SK-MEL-5 (cell line): ENCODE data around the gene HOXA6. TPM values are rescaled to one million over a fixed set of nuclear protein-coding genes. Genes with fewer than 3 reads are reported as not detected.

Source experiments
- DNase-seq: peaks from one replicate; pipeline ENCODE4 v3.0.0-alpha.2; 2016; ENCODE audit warnings: low read depth, low spot score
- in situ Hi-C: cut with HindIII; loops from 2 replicates; pipeline ENCODE4 v1.10.0; 2016; ENCODE audit warnings: low sequenced_read_pairs, high pct_unique_total_duplicates, low pct_unique_long_range_greater_than_20kb
- polyA plus RNA-seq, 2 experiments: library from polyadenylated mRNA; depleted of rRNA; stranded (reverse); fragments of >200 nt; gene quantifications; 2 replicates each; pipeline ENCODE4 v1.2.3, GENCODE V29; 2015
- total RNA-seq: library from RNA; depleted of rRNA; stranded (reverse); fragments of >200 nt; shearing (Covaris generic); gene quantifications from 2 replicates; pipeline ENCODE4 v1.2.3, GENCODE V29; 2014; rRNA removed

The HOXA6 gene
- total RNA-seq: 1.5 and 1.9 TPM in 2 replicates
- 1.2 and 1.6 TPM in 2 replicates for polyA plus RNA-seq (2015; cell fraction: cytosol; rRNA removed)
- 2.2 and 3.5 TPM in 2 replicates for polyA plus RNA-seq (2015; cell fraction: nucleus; rRNA removed)

DNA sequence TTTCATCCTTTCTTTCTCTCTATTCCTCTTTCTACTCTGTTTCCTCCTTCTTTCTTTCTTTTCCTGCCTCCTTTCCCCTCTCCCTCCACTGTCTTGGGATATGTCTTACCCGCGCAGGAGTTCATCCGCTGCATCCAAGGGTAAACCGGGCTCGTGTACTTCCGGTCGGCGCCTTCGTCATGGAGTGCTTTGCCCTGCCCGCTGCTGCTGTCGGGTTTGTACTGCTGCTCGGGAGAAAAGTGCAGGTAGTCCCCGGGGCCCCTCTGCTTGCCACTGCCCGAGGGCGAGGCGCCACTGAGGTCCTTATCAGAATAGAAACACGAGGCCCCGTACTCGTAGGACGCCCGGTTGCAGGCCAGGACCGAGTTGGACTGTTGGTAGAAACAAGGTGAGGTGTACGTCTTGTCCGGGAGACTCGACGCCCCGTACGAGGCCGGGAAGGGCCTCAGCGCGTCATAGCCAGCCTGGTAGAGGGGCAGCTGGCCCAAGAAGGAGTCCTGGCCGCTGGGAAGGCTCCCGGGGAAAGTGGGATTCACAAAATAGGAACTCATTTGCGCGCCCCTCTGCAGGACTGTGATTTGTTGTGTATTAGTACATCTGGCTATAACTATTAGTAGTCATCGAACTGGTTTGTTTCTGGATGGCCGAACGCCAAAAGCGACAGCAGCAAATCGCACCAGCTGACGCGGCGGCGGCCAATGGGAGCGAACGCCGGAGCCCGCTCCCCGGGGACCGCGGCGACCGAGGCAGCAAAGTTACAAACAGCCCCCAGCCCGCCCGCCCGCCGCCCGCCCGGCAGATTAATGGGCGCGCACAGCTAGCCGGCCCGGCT is at the start of gene HOXA6:
Gene HOXA6 (minus strand): TSS at position 576 of the 832 bp plus-strand sequence. CDS start 25 bp downstream, at position 551.
- DNase-seq: no peak
- in situ Hi-C loops: no loop called here

DNA sequence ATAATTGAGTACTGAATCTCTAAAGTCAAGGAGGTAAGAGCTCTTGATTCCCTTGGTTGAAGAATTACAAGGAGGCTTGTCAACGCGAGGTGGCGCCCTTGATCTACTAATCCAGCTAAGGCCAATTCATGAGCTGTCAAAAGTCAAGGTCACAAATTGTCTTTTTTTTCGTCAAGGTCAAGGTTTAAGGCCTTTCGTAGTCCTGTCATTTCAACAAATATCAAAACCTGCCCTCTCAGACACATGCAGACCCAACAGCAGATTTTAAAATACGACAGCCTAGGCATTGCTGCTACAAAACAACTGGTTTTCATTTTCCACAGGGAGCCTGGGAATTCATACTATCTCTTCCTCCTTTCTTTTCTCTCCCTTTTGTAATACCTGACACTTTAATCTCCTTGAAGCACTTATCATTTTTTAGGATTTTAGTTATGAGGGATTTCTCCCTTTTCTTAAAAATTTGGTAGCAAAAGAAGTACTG is 48.8 kb upstream of the HOXA6 start:
- DNase-seq: peak; percentile 89
- in situ Hi-C loops: no loop called here

DNA sequence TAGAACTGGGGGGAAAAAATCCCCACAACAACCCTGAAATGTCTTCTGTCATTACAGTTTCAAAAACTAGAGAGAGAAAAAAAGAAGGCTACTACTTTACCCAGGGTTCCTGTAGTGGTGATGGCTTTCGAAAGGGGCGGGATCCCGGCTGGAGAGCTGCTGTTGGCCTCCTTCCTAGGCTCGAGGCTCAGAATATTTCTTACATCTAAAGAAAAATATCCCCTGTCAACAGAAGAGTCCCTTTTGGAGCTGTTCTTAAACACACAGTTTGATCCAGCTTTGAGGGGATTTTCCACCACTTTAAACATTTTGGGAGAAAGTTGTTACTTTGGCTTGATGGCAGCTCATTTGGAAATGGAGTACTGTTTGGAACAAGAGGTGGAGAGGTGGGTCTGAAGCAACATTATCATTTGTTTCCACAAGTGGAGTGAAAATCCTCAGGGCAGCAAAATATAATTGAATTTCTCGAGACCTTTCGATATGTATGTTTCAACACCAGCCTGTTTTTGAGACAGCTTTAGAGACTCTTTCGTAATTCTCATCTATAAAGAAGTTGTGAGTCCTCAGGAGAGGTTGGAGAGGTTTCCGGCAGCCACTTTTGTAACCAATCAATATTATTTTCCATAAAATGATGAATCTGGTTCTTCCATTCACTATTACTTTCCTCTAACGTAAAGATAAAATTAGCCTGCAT is 47.3 kb upstream of the HOXA6 start:
- in situ Hi-C loops: no loop called here
- DNase-seq: no peak

DNA sequence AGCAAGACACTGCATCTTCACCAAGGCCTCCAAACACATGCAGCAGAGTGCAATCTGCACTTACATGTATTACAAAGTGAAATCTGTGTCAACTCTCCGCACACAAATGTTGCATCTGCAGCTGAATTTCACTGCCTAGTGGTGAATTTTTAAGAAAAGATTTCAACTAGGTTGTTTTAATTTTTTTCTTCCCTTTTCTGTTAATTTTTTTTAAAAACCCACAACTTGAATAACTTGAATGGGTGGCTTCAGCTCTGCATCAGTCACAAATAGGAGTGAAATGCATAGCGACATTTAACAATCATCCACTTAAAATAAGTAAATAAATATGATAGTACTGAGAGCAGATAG is 46.4 kb upstream of the HOXA6 start:
- DNase-seq: no peak
- in situ Hi-C loops: no loop called here

DNA sequence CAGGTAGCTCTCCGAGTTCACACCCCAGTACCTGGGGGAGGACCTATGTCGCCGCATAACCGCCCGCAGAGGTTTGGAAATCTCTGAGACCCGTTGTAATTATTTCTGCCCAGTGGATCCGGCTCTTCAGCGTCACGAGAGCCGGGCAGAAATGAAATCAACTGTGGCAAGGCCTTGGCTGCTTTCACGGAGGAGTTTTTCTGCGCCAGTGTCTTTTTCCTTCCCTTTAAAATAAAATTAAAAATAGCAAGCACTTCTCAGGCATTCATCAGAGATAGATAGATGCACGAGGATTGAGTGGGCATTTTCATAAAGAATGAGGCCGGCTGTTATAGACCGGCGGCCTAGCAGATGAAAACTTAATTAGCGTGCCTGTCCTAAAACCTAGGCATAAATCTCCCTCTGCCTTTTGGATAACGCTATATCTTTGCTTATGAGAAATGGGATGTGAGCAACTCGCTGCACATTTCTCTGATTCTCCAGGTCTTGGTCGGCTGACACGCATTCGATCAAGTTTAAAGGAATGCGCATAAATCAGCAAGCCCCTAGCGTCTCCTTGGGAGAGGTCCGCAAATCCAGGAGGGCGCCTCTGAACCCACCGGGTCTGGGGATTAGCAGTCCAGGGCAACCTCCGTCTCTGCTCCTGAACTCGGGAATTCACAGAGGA is 45.9 kb upstream of the HOXA6 start:
- no peak for DNase-seq
- in situ Hi-C loops: no loop called here

DNA sequence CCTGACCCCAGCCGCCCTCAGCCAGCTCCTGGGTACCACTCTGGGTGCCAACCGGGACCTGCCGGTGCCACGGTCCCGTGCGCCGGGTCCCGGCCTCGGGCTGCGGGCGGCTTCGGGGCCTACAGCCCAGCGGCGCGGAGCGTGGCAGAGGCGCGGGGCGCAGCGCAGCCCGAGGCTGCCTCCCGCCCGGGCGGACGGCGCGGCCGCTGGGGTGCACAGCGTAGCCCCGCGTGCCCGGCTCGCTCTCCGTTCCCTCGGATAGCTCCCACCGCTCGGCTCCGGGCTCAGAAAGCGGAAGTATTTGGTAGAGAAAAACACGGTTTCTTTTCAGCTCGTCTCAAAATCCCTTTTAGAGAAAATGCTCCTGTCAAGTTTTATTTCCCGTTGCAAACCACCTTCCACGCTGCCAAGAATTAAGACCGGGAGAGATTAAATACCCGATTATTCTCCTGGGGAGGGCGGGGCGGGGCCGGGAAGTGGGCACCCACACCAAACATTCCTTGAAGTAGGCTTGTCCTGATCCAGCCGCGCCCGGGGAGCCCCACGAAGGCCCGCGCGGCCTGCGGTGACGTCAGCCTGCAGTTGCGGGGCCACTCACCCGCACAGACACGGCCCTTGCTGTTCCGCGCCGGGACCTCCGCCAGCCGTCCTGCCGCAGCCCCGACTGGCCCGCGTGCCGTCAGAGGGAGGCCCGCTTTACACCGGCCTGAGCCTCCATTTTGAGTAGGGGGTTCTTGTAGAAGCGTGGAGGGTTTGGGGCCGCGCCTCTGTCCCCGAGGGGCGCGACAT is 45.2 kb upstream of the HOXA6 start:
- no peak for DNase-seq
- in situ Hi-C loops: no loop called here

DNA sequence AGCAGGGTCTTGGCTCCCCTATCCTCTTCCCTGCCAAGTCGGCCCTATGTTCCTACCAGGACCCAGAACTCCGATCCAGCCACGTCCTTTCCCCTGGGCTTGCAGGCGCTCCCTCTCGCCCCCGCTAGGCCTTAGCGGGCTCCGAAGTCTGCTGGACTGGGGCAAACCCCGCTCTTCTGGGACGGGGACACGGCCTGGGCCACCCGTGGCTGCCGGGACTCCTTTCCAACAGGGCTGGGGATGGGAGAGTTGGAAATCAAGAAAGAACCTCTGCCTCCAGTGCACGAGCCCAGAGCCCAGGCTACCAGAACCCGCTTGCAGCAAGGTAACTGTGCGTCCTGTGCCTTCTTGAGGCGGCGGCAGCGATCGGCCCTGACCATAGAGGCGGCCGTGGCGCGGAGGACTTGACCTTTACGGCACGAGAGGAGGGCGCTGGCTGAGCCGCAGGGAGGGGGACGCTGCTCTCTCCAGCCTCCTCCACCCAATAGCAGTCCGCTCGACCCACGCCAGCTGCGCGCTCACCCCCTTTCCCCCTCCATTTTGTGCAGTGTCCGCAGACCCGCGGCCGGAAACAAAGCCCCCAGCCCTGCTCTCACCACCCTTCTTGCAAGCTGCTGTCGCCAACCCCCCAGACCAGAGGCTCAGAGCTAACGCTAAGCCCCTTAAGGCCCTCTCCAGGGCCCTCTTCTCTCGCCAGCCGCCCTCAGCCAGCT is 44.4 kb upstream of the HOXA6 start:
- no peak for DNase-seq
- in situ Hi-C loops: no loop called here

DNA sequence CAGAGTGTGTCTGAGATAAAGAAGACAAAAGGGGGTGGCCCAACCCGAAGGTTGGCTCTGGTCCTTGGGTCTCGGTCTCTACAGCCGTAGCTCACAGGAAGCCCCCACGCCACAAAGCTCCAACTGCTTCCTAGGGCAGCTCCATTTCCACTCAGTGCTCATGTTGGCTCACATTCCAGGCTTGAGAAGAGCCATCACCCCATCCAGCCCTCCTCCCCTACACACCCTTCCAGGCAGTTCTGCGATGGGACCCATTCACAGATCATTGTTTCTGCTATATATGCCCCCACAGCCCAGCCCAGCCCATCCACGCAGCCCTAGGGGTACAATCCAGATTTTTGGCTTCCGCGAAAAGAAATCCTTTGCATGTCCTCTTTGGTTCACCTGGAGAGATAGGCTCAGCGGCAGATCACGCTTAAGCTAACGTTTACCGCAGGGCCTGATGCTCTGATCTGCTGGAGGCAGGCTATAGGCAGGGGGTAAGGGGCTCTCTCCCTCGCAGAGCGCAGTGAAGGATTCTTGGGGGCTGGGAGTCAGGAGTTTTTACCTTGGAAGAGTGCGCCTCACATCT is 43.7 kb upstream of the HOXA6 start:
- in situ Hi-C loops: no loop called here
- no peak for DNase-seq

DNA sequence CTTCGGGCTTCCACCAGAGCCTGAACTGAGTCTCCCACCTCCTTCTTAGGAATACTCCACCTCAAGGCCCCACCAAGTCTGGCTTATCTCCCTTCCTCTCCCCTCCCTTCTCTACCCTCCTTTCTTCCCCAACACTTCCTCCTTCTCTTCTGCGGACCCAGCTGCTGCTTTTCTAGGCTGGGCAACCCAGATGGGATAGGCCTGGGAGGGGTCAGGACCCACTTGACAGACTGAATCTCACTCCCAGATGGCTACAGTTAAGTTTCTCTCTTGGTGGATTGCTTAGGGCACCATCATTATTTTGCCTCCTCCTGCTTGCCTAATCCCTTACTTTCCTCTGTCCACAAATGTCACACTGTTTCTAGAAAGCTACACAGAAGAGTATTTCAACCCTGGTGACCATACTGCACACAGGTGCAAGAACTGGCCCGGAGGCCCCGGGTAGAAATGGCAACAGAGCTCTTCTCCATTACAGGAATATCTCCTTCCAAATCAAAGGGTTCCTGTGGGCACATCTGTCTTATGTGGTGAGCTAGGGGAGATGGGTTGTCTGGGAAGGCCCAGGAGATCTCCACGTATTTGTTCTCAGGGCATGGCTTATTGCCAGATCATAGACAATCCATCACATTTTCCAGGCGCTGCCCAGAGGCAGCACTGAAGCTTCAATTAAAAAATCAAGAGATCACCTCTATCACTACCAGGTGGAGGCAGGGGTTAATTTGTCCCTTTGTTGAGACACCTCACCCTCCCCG is 42.6 kb upstream of the HOXA6 start:
- no peak for DNase-seq
- in situ Hi-C loops: no loop called here

DNA sequence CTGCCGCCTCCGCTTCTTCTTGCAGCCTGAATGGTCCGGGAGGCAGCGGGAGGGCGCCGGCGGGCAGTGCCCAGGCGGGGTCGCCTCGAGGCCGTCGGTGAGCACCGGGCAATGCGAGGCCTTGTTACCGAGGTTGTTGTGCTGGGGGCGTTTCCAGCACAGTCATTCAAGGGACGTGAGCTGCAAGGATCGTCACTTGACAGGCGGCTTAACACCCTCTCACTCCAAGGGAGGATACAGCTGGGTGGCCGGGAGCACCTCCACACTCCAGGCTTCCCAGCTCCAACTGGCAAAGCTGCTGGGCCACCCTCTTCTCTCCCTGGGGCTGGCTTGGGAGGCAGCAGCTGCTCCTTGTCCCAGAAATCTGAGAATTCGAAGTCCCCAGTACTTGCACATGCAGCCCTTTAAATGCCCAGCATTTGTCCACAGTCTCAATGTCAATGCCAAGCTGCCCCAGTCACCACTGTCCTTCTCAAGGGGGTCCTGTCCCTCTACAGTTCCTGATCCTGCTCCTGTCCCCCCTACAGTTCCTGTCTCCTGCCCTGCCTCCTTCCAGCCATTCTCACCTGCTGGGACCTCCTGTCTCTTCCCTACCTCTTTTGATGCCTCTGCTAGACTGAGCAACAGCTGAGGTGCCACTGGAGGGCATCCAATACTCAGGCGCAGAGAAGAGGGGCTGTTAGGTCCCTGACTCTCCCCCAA is 41.9 kb upstream of the HOXA6 start:
- DNase-seq: no peak
- in situ Hi-C loops: no loop called here

DNA sequence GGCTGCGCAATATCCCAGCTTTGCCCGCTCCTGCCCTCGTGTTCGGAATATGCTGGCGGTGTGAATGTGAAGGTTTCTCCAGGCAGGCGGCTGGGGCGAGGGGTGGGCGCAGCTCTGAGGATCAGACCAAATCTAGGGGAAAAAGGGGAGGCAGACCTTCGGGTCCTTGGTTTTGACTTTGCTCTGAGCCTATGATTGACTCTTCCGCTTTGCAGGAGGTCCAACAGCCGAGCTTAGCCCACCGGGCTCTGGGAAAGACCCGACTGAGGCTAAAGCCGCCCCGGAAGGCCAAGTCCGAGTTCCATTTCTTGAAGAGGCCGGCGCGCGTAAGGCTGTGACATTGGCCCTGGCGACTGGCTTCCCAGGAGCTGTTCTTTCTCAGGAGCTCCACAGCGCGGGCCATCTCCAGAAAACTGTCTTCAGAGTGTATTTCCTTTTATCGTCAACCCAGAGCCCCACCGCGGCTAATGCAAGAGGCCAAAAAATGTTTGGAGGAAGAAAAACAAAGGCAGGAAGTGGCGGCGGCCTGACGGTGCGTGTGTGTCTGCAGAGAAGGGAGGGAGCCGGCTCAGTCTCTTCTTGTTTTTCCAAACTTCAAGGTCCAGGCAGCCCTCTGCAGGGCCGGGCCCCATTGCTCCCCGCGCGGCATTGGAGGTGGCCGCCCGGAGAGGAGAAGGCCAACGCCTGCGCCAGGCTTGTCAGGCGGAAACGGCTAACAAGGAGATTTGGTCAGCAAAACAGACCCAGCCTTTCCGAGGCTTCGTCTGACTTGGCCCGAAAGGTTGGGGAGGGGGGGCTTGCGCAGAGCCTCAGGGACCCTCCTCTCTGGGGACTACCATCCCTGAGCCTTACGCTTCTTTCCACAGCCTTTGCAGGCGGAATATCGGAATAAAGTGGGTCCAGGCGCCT is 41.1 kb upstream of the HOXA6 start:
- in situ Hi-C loops: no loop called here
- DNase-seq: no peak

DNA sequence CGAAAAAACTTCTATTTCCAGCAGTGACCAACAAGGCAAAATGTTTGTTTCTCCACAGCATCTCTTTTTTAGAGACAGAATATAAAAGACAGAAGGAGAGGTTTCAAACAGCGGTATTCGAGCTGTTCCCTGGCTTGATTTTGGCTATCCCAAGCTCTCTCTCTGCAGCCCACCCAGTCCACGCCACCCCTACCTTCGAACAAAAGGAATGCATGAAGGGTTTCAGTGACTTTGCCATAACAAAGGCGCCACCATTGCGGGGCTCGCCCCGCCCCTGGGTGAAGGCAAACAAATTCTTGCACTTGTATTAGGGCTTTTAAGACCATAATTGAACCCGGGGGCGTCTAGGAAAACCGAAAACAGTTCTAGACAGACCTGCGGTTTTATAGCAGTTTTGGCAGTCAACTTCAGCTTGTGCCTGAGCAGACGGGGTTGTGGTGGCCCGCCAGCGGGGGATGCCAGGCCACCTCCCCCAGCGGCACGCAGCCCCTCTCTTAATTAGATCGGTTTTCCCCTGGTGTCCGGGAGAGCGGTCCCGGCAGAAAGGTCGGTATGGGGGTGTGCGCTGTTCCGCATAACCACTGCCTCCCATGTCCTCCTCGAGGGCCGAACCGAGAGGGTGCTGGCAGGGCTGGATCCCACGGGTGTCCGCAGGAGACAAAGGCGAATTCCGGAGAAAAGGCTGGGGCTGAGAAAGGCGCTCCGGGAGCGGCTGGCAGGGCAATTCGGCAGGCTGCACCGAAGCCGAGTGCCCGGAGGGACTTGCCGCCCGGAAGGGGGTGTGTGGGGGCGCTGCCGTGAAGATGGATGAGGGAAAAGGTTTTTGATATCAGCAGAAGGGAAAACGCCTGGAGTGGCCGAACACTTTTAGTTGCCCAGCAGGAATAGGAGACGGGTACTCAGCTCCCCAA is 40.2 kb upstream of the HOXA6 start:
- no peak for DNase-seq
- in situ Hi-C loops: no loop called here

DNA sequence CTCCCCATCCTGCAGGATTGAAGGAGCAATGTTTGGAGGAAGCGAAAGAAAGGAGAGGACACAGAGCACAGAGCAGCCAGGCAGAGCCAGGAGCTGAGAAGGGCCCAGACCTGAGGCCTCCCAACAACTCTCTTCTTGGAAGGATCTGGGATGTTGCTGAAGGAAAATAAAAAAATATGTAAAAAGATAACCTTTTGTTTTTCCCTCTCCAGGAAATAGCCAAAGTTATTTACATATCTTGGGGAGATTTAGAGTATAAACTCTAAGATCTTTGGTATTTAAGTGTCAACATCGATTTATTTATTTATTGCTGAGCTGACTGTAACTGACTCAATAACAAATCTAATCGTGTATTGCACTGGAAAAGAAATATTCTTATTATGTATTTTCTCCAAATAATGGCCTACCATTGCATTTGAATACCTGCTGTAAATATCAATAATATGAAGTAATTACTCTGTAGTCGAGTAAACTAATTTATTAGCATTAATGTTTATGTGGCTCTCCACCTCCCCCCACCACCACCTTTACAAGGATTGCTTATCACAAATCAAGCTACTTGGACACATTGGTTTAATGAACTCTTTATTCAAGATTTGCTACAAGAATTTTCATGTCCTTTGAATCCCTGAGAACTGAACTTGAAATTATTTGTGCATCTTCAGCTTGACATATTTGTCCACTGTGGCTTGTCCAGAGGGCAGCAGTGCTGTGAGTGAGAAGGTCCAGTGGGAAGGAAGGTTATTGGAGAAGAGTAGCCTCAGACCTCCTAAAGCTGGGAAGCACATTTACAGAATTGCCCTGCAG is 39.3 kb upstream of the HOXA6 start:
- DNase-seq: no peak
- in situ Hi-C loops: no loop called here
